Stimulated activated effector memory CD8-positive, alpha-beta T cell treated with anti-CD3 and anti-CD28 coated beads, Interleukin-12 subunit alpha, Interleukin-12 subunit beta, amount 100 ng/mL, for 72 hours (primary cell): Measurements from ENCODE around the gene TXNDC9.
"Not testable (repeated sequence)": the region's sequence is repeated elsewhere in the genome, so short reads cannot be mapped to it uniquely, and the experiment has no call there.

Experiments used
- ATAC-seq: fragments of 150-1000 bp; cut with Tn5 transposase; 2 replicates; pipeline ENCODE4 v1.10.0; 2021
- DNase-seq, 2 donors: peaks; one replicate each; pipeline ENCODE4 v3.0.0; 2021 to 2022; ENCODE audit warnings: low spot score in 2 of 2
- H3K27ac Mint-ChIP-seq: one replicate; pipeline ENCODE4 v1.8.0; 2022; ENCODE audit warnings: mild to moderate bottlenecking, mixed read lengths
- H3K36me3 Mint-ChIP-seq: one replicate; pipeline ENCODE4 v1.8.0; 2022; ENCODE audit warnings: mild to moderate bottlenecking, mixed read lengths
- H3K4me1 Mint-ChIP-seq: one replicate; pipeline ENCODE4 v1.8.0; 2022; ENCODE audit warnings: mixed read lengths
- H3K4me3 Mint-ChIP-seq: one replicate; pipeline ENCODE4 v1.8.0; 2022; ENCODE audit warnings: mild to moderate bottlenecking, mixed read lengths
- H3K9me3 Mint-ChIP-seq: one replicate; pipeline ENCODE4 v1.8.0; 2022; ENCODE audit warnings: mixed read lengths

TXNDC9 gene

GRCh38 chr2:99278793-99279291 lies 57.3 kb downstream of the TXNDC9 start:
- Mint-ChIP-seq H3K4me1 (no peaks in the 10 kb centered on the region), H3K9me3 (no peaks in the 10 kb centered on the region), H3K36me3 (no peaks in the 10 kb centered on the region), H3K27ac (no peak overlapping the region), H3K4me3 (no peak overlapping the region)
- no peak for DNase-seq
- ATAC-seq, result no peak

- H3K4me3 Mint-ChIP-seq, H3K9me3 Mint-ChIP-seq, H3K36me3 Mint-ChIP-seq, H3K4me1 Mint-ChIP-seq, ATAC-seq, DNase-seq, H3K27ac Mint-ChIP-seq: not testable (repeated sequence)
Observed at GRCh38 chr2:99278195-99278765, 57.9 kb downstream of the TXNDC9 start.

- H3K9me3 Mint-ChIP-seq, result no peaks in the 10 kb centered on the region
- H3K4me3 Mint-ChIP-seq, result no peak overlapping the region
- no peaks in the 10 kb centered on the region for H3K4me1 Mint-ChIP-seq
Observed at GRCh38 chr2:99275882-99276281, 60.3 kb downstream of the TXNDC9 start.

More at GRCh38 chr2:99275882-99276281, 60.3 kb downstream of the TXNDC9 start:
- ATAC-seq (no peak), DNase-seq (no peak)
- no peaks in the 10 kb centered on the region for H3K36me3 Mint-ChIP-seq
- H3K27ac Mint-ChIP-seq, result no peak overlapping the region
